ENCODE data around the gene PAQR6.
A peak's percentile ranks its signal among the peaks of the same experiment; 100 is the strongest.
"Not testable (repeated sequence)": the region's sequence is repeated elsewhere in the genome, so short reads cannot be mapped to it uniquely, and the experiment has no call there.

Gene PAQR6

GRCh38 chr1:156229809-156230472 is 17.9 kb downstream of the PAQR6 start:
- DNase-seq = no peak

GRCh38 chr1:156228501-156228900 is 19.4 kb downstream of the PAQR6 start:
- DNase-seq = no peak

- DNase-seq = no peak
Observed at GRCh38 chr1:156226782-156227181, 21.1 kb downstream of the PAQR6 start.

- DNase-seq = no peak
Observed at GRCh38 chr1:156226116-156226538, 21.7 kb downstream of the PAQR6 start.

GRCh38 chr1:156225677-156226014 is 22.2 kb downstream of the PAQR6 start:
- DNase-seq = no peak

- DNase-seq = no peak
Observed at GRCh38 chr1:156221986-156222692, 25.7 kb downstream of the PAQR6 start.

- DNase-seq = no peak
Observed at GRCh38 chr1:156220226-156220625, 27.6 kb downstream of the PAQR6 start.

GRCh38 chr1:156217871-156218270 is 30.0 kb downstream of the PAQR6 start:
- DNase-seq = no peak

GRCh38 chr1:156216361-156217086 is 31.3 kb downstream of the PAQR6 start:
- not testable (repeated sequence) for DNase-seq

GRCh38 chr1:156214024-156214748 is 33.7 kb downstream of the PAQR6 start:
- DNase-seq = no peak

- no peak for DNase-seq
Observed at GRCh38 chr1:156213644-156213966, 34.3 kb downstream of the PAQR6 start.

- DNase-seq = peak; percentile 95
Observed at GRCh38 chr1:156212833-156213643, 34.8 kb downstream of the PAQR6 start, which contains the start of gene PMF1. Gene PMF1 (plus strand): TSS chr1:156213007. CDS start chr1:156213016, 9 bp downstream.

GRCh38 chr1:156212130-156212529 is 35.7 kb downstream of the PAQR6 start:
- DNase-seq = no peak

GRCh38 chr1:156211243-156211642 is 36.6 kb downstream of the PAQR6 start:
- no peak for DNase-seq

GRCh38 chr1:156204686-156205085 is 43.2 kb downstream of the PAQR6 start:
- DNase-seq = no peak

GRCh38 chr1:156203331-156203730 is 44.5 kb downstream of the PAQR6 start:
- no peak for DNase-seq

GRCh38 chr1:156200044-156200443 is 47.8 kb downstream of the PAQR6 start:
- no peak for DNase-seq

- no peak for DNase-seq
Observed at GRCh38 chr1:156198831-156199349, 49.0 kb downstream of the PAQR6 start.

- no peak for DNase-seq
Observed at GRCh38 chr1:156196445-156196844, 51.4 kb downstream of the PAQR6 start.

- no peak for DNase-seq
Observed at GRCh38 chr1:156195853-156196252, 52.0 kb downstream of the PAQR6 start.

GRCh38 chr1:156194300-156194652 is 53.6 kb downstream of the PAQR6 start:
- DNase-seq = no peak
